ENCODE measurements around the gene NME2.

DNA sequence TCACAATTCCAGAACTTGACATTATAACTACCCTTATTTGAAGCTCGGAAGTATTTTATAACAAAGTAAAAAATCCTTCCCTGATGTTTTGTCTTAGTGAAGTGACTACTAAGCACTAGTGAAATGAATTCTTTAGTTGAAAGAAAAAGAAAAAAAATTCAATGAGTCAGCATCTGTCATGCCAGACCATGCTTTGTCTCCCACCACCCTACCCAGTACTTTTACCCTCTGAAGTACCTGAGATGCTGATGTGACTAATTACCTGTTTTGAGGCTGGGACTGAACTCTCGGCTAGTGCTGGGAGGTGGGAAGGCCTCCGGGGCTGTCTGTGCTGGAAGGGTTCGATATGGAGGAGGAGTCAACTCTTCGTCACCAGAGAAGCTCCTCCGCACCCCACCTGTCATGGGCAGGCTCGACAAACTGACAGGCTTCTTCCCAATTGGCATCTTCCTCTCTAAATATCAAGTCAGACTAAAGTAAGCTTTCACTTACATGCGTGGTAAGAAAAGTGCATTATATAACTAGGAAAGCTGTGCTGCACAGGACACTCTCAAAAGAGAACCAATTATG, 19.6 kb downstream of the NME2 start:
- no peak for TF ChIP-seq POLR2AphosphoS5 (IDR thresholded peaks at IDR 0.05; ENCODE audit: low read depth, low read length)
- no peak for TF ChIP-seq SIN3A (IDR thresholded peaks at IDR 0.05; ENCODE audit: borderline replicate concordance, insufficient read depth, low read length)
- TF ChIP-seq, protein P1, sequence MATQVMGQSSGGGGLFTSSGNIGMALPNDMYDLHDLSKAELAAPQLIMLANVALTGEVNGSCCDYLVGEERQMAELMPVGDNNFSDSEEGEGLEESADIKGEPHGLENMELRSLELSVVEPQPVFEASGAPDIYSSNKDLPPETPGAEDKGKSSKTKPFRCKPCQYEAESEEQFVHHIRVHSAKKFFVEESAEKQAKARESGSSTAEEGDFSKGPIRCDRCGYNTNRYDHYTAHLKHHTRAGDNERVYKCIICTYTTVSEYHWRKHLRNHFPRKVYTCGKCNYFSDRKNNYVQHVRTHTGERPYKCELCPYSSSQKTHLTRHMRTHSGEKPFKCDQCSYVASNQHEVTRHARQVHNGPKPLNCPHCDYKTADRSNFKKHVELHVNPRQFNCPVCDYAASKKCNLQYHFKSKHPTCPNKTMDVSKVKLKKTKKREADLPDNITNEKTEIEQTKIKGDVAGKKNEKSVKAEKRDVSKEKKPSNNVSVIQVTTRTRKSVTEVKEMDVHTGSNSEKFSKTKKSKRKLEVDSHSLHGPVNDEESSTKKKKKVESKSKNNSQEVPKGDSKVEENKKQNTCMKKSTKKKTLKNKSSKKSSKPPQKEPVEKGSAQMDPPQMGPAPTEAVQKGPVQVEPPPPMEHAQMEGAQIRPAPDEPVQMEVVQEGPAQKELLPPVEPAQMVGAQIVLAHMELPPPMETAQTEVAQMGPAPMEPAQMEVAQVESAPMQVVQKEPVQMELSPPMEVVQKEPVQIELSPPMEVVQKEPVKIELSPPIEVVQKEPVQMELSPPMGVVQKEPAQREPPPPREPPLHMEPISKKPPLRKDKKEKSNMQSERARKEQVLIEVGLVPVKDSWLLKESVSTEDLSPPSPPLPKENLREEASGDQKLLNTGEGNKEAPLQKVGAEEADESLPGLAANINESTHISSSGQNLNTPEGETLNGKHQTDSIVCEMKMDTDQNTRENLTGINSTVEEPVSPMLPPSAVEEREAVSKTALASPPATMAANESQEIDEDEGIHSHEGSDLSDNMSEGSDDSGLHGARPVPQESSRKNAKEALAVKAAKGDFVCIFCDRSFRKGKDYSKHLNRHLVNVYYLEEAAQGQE (IDR thresholded peaks at IDR 0.05; ENCODE audit: insufficient read depth in 1 of 2, low read depth in 2 of 2, low read length in 2 of 2) = no peak
- TF ChIP-seq TAF1 (IDR thresholded peaks at IDR 0.05; ENCODE audit: borderline replicate concordance, insufficient read depth, low read length) = no peak
